Small intestine (tissue), 16 donors: ENCODE data around the gene NOX5. TPM values are rescaled to one million over a fixed set of nuclear protein-coding genes. Genes with fewer than 3 reads are reported as not detected.
"Not testable (repeated sequence)": the region's sequence is repeated elsewhere in the genome, so short reads cannot be mapped to it uniquely, and the experiment has no call there.

Source experiments
- DNase-seq, 2 donors: peaks; one replicate each; pipeline versions ENCODE4 v3.0.0 to v3.0.0-alpha.2; 2013
- FAIRE-seq: peaks from 2 replicates; lab custom pipeline; 2012; peaks lifted over from hg19 to GRCh38; lab: Jason Lieb, UNC
- H3K27ac ChIP-seq, 3 donors: one replicate each; pipeline ENCODE4 v1.5.1; 2013; ENCODE audit warnings: low read length in 2 of 3, mild to moderate bottlenecking in 2 of 3, control low read depth in 1 of 3, inconsistent platforms in 1 of 3, low read depth in 1 of 3, moderate library complexity in 1 of 3
- H3K27me3 ChIP-seq, 3 donors: one replicate each; pipeline ENCODE4 v1.6.1; 2013; ENCODE audit warnings: low read length in 3 of 3, inconsistent platforms in 1 of 3; ENCODE audit not compliant: control insufficient read depth in 3 of 3, insufficient read depth in 3 of 3
- H3K36me3 ChIP-seq, 3 donors: one replicate each; pipeline ENCODE4 v1.6.1; 2013; ENCODE audit warnings: low read length in 3 of 3, inconsistent platforms in 1 of 3, low read depth in 1 of 3, mild to moderate bottlenecking in 1 of 3, moderate library complexity in 1 of 3; ENCODE audit not compliant: control insufficient read depth in 3 of 3, insufficient read depth in 2 of 3
- H3K4me1 ChIP-seq, 3 donors: one replicate each; pipeline ENCODE4 v1.6.1; 2013; ENCODE audit warnings: low read length in 2 of 3, inconsistent platforms in 1 of 3, low read depth in 1 of 3, mild to moderate bottlenecking in 1 of 3, moderate library complexity in 1 of 3; ENCODE audit not compliant: control insufficient read depth in 3 of 3, insufficient read depth in 2 of 3
- H3K4me3 ChIP-seq, 3 donors: one replicate each; pipeline ENCODE4 v1.5.1; 2013; ENCODE audit warnings: low read length in 3 of 3, control low read depth in 1 of 3, inconsistent platforms in 1 of 3, low read depth in 1 of 3, mild to moderate bottlenecking in 1 of 3, moderate library complexity in 1 of 3
- H3K9me3 ChIP-seq, 2 donors: one replicate each; pipeline ENCODE4 v1.6.1; 2013; ENCODE audit warnings: low read depth in 1 of 2, low read length in 1 of 2; ENCODE audit not compliant: control insufficient read depth in 2 of 2, insufficient read depth in 1 of 2
- WGBS, 3 donors: extraction: QIAGEN DNeasy Blood & Tissue Kit; methylation state at CpG; one replicate each; pipeline ENCODE4 v1.1.7; 2013; 5-methylcytosine and 5-hydroxymethylcytosine counted together
- long read RNA-seq, 10 donors: transcript quantifications; one replicate each; lab custom pipeline, GENCODE V29; 2026
- polyA plus RNA-seq, 4 donors: library from polyadenylated mRNA; stranded (reverse) in 3 of 4; unstranded in 1 of 4; fragments of 200-250 nt in 3 of 4; fragments of 120-200 nt in 1 of 4; gene quantifications; one replicate each; pipeline versions ENCODE4 v1.2.1 to v1.2.3, GENCODE V29; 2013
- donor health status: healthy with polysubstance abuse.
- donor health status: control.
- donor health status: control.
- donor health status: Bipolar disorder and iron deficiency.
- donor health status: healthy.

The NOX5 gene, protein sequence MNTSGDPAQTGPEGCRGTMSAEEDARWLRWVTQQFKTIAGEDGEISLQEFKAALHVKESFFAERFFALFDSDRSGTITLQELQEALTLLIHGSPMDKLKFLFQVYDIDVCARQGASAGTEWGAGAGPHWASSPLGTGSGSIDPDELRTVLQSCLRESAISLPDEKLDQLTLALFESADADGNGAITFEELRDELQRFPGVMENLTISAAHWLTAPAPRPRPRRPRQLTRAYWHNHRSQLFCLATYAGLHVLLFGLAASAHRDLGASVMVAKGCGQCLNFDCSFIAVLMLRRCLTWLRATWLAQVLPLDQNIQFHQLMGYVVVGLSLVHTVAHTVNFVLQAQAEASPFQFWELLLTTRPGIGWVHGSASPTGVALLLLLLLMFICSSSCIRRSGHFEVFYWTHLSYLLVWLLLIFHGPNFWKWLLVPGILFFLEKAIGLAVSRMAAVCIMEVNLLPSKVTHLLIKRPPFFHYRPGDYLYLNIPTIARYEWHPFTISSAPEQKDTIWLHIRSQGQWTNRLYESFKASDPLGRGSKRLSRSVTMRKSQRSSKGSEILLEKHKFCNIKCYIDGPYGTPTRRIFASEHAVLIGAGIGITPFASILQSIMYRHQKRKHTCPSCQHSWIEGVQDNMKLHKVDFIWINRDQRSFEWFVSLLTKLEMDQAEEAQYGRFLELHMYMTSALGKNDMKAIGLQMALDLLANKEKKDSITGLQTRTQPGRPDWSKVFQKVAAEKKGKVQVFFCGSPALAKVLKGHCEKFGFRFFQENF
- polyA plus RNA-seq = under 1 TPM in 2 of 4 donors, not detected in 2; 0.04 TPM
- long read RNA-seq, donor 1 = 0 reads
- long read RNA-seq, donor 2 = 0 reads
- long read RNA-seq, donor 3 = 0 reads
- long read RNA-seq, donor 4 = 0 reads
- long read RNA-seq, donor 5 = 0 reads
- long read RNA-seq, donor 6 = 0 reads
- long read RNA-seq, donor 7 = 0 reads
- long read RNA-seq, donor 8 = 0 reads
- long read RNA-seq, donor 9 = 0 reads
- long read RNA-seq, donor 10 = 0 reads

DNA sequence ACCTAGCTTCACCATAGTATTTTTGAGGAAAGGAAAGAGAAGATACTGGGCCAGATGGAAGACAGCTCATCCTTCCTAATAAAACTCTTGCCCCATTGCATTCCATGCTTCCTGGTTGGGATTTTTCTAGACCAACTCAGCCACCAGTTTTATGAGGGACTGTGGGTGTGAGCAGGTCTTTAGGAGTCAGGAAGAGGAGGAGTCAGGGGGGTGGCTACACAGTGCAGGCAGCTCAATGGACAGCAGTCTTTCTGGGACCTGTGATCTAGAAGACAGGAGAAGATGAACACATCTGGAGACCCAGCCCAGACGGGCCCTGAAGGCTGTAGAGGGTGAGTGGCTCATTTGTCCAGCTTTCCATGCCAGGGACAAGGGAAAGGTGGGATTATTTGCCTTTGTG is at the start of gene NOX5:
TSS of gene NOX5 (plus strand) at position 242 of the 400 bp plus-strand sequence. CDS start at position 283, 41 bp downstream.
- no peak within 1 kb of the TSS for H3K27ac ChIP-seq
- no peaks in the 10 kb centered on the region for H3K4me1 ChIP-seq
- peaks cover 0 to 5% of the 10 kb centered on the region in 2 donors for H3K9me3 ChIP-seq
- no peaks in the 10 kb centered on the region for H3K36me3 ChIP-seq
- WGBS, 3 donors = 67 to 74% (median 71%) methylated on average over 1 of the region's 1 CpG
- no peak within 1 kb of the TSS for H3K4me3 ChIP-seq
- H3K27me3 ChIP-seq = no peaks in the 10 kb centered on the region
- FAIRE-seq (no peak), DNase-seq (no peak)

DNA sequence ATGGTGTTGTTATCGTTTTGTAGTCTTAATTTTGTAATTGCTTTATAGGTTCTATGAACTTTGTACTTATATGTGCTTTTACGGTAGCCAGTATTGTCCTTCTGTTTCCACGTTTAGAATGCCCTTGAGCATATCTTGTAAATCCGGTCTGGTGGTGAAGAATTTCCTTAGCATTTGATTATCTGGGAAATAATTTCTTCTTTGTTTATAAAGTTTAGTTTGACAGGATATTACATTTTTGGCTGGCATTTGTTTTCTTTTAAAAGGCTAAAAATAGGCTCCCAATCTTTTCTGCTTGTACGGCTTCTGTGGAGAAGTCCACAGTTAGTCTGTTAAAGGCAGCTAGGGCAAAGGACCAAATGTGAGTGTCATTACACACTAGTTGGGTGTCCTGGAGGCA is 47.5 kb upstream of the NOX5 start:
- 27 to 51% (median 39%) methylated on average over 5 of the region's 5 CpGs for WGBS, 3 donors
- Histone ChIP-seq H3K4me1 (no peaks in the 10 kb centered on the region), H3K27ac (no peak overlapping the region), H3K4me3 (no peak overlapping the region), H3K9me3 (peaks cover 0 to 6% of the 10 kb centered on the region in 2 donors), H3K36me3 (no peaks in the 10 kb centered on the region), H3K27me3 (no peaks in the 10 kb centered on the region)
- FAIRE-seq (no peak), DNase-seq (no peak)

DNA sequence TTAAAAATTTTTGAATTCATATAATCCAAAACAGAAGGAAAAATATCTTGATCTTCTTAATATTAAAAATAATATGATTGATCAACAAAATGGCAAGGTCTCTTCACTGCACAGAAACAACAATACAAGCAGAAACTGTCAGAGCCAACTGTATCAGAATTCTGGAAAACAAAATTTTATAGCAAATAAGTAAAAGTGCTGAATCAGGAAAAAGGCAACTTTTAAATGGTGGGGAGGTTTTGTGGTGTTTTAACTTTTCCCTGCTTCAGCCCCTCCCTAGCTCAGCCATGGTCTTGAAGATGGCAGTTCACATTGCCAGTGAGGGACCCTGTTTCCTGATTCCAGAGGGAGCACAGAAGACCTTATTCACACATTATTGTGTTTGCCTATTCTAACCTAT is 46.5 kb upstream of the NOX5 start:
- FAIRE-seq (no peak), DNase-seq (no peak)
- Histone ChIP-seq H3K4me1 (no peaks in the 10 kb centered on the region), H3K27ac (no peak overlapping the region), H3K27me3 (peaks cover 0 to 3% (median 0%) of the 10 kb centered on the region in 3 donors), H3K36me3 (no peaks in the 10 kb centered on the region), H3K4me3 (no peak overlapping the region), H3K9me3 (peaks cover 0 to 6% of the 10 kb centered on the region in 2 donors)

DNA sequence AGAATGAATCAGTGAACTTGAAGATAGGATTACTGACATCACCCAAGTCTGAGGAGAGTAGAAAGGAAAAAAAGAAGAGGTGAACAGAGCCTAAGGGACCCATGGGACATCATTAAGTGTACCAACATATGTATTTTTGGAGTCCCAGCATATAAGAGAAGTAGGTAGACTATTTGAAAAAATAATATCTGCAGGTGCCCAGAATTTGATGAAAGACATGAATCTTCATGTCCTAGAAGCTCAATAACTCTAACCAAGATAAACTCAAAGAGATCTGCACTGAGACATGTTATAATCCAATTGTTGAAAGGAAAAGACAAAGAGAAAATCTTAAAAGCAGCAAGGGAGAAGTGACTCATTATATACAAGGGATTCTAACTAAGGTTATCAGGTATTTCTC is 45.2 kb upstream of the NOX5 start:
- peaks cover 0 to 6% of the 10 kb centered on the region in 2 donors for H3K9me3 ChIP-seq
- no peak overlapping the region for H3K27ac ChIP-seq
- DNase-seq = no peak
- peaks cover 0 to 3% (median 0%) of the 10 kb centered on the region in 3 donors for H3K27me3 ChIP-seq
- no peaks in the 10 kb centered on the region for H3K36me3 ChIP-seq
- H3K4me3 ChIP-seq = no peak overlapping the region
- H3K4me1 ChIP-seq = no peaks in the 10 kb centered on the region
- FAIRE-seq = no peak

DNA sequence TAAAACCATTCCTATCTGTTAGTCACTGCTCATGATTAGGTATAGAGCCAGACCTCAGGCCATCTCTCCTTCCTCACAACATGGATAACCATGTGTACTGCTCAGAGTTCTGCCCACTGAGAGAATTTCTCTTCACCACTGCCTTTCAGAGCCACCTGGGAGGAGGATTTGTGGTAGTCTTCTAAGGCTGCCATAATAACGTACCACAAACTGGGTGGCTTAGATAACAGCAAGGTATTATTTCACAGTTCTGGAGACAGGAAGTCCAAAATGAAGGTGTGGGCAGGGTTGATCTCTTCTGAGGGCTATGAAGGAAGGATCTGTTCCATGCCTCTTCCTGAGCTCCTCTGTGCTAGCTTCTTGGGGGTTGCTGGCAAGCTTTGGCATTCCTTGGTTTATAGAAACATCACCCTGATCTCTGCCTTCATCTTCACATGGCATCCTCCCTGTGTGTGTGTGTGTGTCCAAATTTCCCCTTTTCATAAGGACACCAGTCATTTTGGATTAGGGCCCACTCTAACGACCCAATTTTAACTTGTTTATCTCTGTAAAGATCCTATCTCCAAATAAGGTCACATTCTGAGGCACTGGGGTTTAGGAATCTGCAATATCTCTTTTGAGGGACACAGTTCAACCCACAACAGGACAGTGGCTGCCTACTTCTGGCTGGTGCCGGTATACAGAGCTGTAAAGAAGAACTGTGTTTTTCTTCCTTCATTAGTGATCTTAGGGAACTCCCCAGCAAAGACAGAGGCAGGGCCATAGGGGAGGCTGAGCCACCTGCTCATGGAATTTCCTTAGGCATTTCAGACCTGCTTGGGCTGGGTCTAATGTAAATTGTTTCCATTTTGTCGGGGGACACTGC is 42.1 kb upstream of the NOX5 start:
- FAIRE-seq = no peak
- H3K9me3 ChIP-seq = peaks cover 0 to 16% of the 10 kb centered on the region in 2 donors
- no peak overlapping the region for H3K4me3 ChIP-seq
- H3K4me1 ChIP-seq = no peaks in the 10 kb centered on the region
- no peaks in the 10 kb centered on the region for H3K36me3 ChIP-seq
- H3K27me3 ChIP-seq = peaks cover 0 to 3% (median 0%) of the 10 kb centered on the region in 3 donors
- WGBS, 3 donors = 40 to 48% (median 43%) methylated on average over 4 of the region's 4 CpGs
- peak overlapping the region in 1 of 3 donors; percentile 72 for H3K27ac ChIP-seq
- no peak for DNase-seq

DNA sequence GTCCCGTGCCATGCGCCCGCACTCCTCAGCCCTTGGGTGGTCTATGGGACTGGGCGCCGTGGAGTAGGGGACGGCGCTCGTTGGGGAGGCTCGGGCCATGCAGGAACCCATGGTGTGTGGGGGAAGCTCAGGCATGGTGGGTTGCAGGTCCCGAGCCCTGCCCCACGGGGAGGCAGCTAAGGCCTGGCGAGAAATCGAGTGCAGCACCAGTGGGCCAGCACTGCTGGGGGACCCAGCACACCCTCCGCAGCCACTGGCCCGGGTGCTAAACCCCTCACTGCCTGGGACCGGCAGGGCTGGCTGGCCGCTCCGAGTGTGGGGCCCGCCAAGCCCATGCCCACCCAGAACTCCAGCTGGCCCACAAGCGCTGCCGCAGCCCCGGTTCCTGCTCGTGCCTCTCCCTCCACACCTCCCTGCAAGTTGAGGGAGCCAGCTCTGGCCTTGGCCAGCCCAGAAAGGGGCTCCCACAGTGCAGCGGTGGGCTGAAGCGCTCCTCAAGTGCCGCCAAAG is 38.8 kb upstream of the NOX5 start:
- not testable (repeated sequence) for FAIRE-seq, DNase-seq, H3K27ac ChIP-seq, H3K4me1 ChIP-seq, H3K27me3 ChIP-seq, H3K4me3 ChIP-seq, H3K36me3 ChIP-seq
- WGBS, 3 donors = 94 to 95% (median 94%) methylated on average over 21 to 26 of the region's 26 CpGs
- peaks cover 0 to 11% of the 10 kb centered on the region in 2 donors for H3K9me3 ChIP-seq

DNA sequence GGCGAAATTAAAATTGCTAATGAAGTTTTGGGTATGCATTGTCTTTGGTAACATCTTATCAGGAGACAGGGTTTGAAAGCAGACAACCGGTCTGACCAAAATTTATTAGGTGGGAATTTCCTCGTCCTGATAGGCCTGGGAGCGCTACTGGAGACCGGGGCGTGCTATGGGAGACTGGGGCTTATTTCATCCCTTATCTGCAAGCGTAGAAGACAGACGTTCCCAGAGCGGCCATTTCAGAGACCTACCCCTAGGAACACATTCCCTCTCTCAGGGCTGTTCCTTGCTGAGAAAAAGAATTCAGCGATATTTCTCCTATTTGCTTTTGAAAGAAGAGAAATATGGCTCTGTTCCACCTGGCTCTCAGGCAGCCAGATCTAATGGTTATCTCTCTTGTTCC is 37.1 kb upstream of the NOX5 start:
- not testable (repeated sequence) for H3K36me3 ChIP-seq, H3K27ac ChIP-seq, H3K27me3 ChIP-seq, H3K4me1 ChIP-seq, H3K4me3 ChIP-seq, FAIRE-seq, DNase-seq
- peaks cover 0 to 11% of the 10 kb centered on the region in 2 donors for H3K9me3 ChIP-seq
- 88 to 93% (median 90%) methylated on average over 10 of the region's 10 CpGs for WGBS, 3 donors
